ENCODE results near the gene TRMT5. TPM values are rescaled to one million over a fixed set of nuclear protein-coding genes. Genes with fewer than 3 reads are reported as not detected.

The TRMT5 gene
- total RNA-seq, 1 experiment from 2014 or later, result 24.9 TPM

- no peak for TF ChIP-seq CTCF (conservative IDR thresholded peaks at IDR 0.05)
- Histone ChIP-seq H2AFZ (ENCODE audit: low read length) (no peak overlapping the region), H2BK15ac (ENCODE audit: low read depth, low read length) (no peak overlapping the region), H3K9ac (ENCODE audit: extremely low read depth, insufficient read length, low read length) (no peak overlapping the region), H3K23ac (ENCODE audit: insufficient read length, low read depth, low read length) (no peak overlapping the region), H2BK12ac (ENCODE audit: insufficient read length, low read depth, low read length) (no peak overlapping the region), H3K56ac (ENCODE audit: insufficient read length, low read depth, low read length) (no peak overlapping the region), H2AK5ac (ENCODE audit: insufficient read length, low read length) (no peak overlapping the region), H3K27me3 (ENCODE audit: insufficient read depth, low read length) (no peaks in the 10 kb centered on the region), H4K8ac (replicated peaks; ENCODE audit: insufficient read length, low read depth, low read length) (no peak overlapping the region), H3K4ac (ENCODE audit: low read depth, low read length) (no peak overlapping the region), H2BK120ac (ENCODE audit: low read depth, low read length, poor library complexity, severe bottlenecking) (no peak overlapping the region), H2BK5ac (ENCODE audit: insufficient read length, low read length) (no peak overlapping the region), H3K27ac (ENCODE audit: insufficient read length, low read depth, low read length) (no peak overlapping the region), H4K20me1 (ENCODE audit: control insufficient read depth, insufficient read depth, insufficient read length) (no peaks in the 10 kb centered on the region), H3K14ac (ENCODE audit: insufficient read depth, low read length) (no peak overlapping the region), H3K9me3 (ENCODE audit: control insufficient read depth, low read depth, low read length) (no peaks in the 10 kb centered on the region), H3K79me1 (ENCODE audit: insufficient read depth, low read depth, low read length, poor library complexity, severe bottlenecking) (no peaks in the 10 kb centered on the region), H3K79me2 (ENCODE audit: insufficient read depth, low read length) (no peaks in the 10 kb centered on the region), H3K23me2 (ENCODE audit: insufficient read length, low read depth, low read length, poor library complexity, severe bottlenecking) (no peaks in the 10 kb centered on the region), H3T11ph (ENCODE audit: low read length) (no peak overlapping the region), H3K4me2 (ENCODE audit: insufficient read depth, insufficient read length, low read length) (no peak overlapping the region), H4K5ac (ENCODE audit: insufficient read length, low read depth, low read length) (no peak overlapping the region), H2BK20ac (ENCODE audit: low read depth, low read length, poor library complexity, severe bottlenecking) (no peak overlapping the region), H4K91ac (ENCODE audit: insufficient read length, low read depth, low read length) (no peak overlapping the region), H3K4me1 (ENCODE audit: insufficient read depth, low read length) (no peaks in the 10 kb centered on the region), H3K18ac (ENCODE audit: insufficient read length, low read depth, low read length) (no peak overlapping the region)
- WGBS (ENCODE audit: extremely low coverage, insufficient read length, low lambda C conversion rate), result no CpG with 5 or more reads among the region's 2 CpGs
- Mint-ChIP-seq H3K4me1 (peaks cover 0 to 6% of the 10 kb centered on the region in 2 experiments; a peak in 1 of 4 replicates), H3K27me3 (ENCODE audit: low read depth) (no peaks in the 10 kb centered on the region), H3K36me3 (ENCODE audit: insufficient read depth in 1 of 3, low read depth in 3 of 3) (no peaks in the 10 kb centered on the region), H3K9me3 (no peaks in the 10 kb centered on the region), H3K4me3 (no peak overlapping the region), H3K27ac (no peak overlapping the region)
- DNase-seq, result no peak
These were observed 45.6 kb upstream of the TRMT5 start for GRCh38 chr14:61026526-61026925.
